Sigmoid colon (tissue), 4 donors: Measurements from ENCODE around the gene HOXA10.

Experiments used
- EP300 ChIP-seq, 4 donors: sonication (generic); formaldehyde crosslinking; IDR thresholded peaks; one replicate each; pipeline ENCODE4 v1.6.1; 2017; ENCODE audit warnings: antibody characterized with exemption in 4 of 4
- POLR2A ChIP-seq, 2 donors: fragments of 450-650 bp; IDR thresholded peaks; one replicate each; pipeline ENCODE4 v1.6.1; 2016; ENCODE audit warnings: antibody characterized with exemption in 2 of 2, mild to moderate bottlenecking in 2 of 2, moderate library complexity in 2 of 2
- TF ChIP-seq, protein P1 (sequence below), 4 experiments: fragments of 450-650 bp in 3 of 4; fragments of 200-600 bp in 1 of 4; IDR thresholded peaks; one replicate each; pipeline ENCODE4 v1.5.1; 2016 to 2019; ENCODE audit warnings: antibody characterized with exemption in 4 of 4, mild to moderate bottlenecking in 3 of 4, moderate library complexity in 2 of 4

DNA sequence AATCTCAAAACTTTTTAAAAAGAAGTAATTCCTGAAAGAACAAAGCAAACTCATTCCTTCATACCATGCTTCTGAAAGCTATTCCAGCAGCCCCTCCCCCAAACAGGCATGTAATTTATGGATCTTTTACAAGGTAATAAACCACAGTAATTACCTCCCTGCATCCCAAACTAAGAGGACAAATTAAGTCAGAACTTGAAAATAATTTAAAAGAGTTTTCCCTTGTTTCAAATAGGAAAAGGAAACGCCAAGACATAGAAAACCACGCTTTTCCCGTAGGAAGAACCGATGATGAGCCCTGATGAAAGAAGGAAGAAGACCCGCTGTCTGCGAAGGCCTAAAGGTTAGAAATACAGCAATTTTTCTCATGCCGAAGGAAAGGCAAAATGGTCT is 52.4 kb downstream of the HOXA10 start:
- TF ChIP-seq, protein P1, sequence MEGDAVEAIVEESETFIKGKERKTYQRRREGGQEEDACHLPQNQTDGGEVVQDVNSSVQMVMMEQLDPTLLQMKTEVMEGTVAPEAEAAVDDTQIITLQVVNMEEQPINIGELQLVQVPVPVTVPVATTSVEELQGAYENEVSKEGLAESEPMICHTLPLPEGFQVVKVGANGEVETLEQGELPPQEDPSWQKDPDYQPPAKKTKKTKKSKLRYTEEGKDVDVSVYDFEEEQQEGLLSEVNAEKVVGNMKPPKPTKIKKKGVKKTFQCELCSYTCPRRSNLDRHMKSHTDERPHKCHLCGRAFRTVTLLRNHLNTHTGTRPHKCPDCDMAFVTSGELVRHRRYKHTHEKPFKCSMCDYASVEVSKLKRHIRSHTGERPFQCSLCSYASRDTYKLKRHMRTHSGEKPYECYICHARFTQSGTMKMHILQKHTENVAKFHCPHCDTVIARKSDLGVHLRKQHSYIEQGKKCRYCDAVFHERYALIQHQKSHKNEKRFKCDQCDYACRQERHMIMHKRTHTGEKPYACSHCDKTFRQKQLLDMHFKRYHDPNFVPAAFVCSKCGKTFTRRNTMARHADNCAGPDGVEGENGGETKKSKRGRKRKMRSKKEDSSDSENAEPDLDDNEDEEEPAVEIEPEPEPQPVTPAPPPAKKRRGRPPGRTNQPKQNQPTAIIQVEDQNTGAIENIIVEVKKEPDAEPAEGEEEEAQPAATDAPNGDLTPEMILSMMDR (IDR thresholded peaks at IDR 0.05), result no peak
- TF ChIP-seq EP300 (IDR thresholded peaks at IDR 0.05) (no peak), POLR2A (IDR thresholded peaks at IDR 0.05) (no peak)
